Kidney epithelial cell (primary cell): ENCODE data around the gene PRIM2. TPM values are rescaled to one million over a fixed set of nuclear protein-coding genes. Genes with fewer than 3 reads are reported as not detected.

Experiments used
- DNase-seq: peaks from one replicate; pipeline ENCODE4 v3.0.0-alpha.2; 2010; ENCODE audit warnings: low read depth
- H3K27me3 ChIP-seq: 2 replicates; pipeline ENCODE4 v1.6.0; 2011; ENCODE audit warnings: low read length; ENCODE audit not compliant: control insufficient read depth, insufficient read depth
- H3K36me3 ChIP-seq: 2 replicates; pipeline ENCODE4 v1.5.1; 2011; ENCODE audit warnings: low read length; ENCODE audit not compliant: control insufficient read depth, insufficient read depth
- H3K4me3 ChIP-seq: 2 replicates; pipeline ENCODE4 v1.5.1; 2011; ENCODE audit warnings: low read depth, mild to moderate bottlenecking, control low read depth, low read length
- CTCF ChIP-seq: IDR thresholded peaks from 2 replicates; pipeline ENCODE4 v1.5.1; 2011; ENCODE audit warnings: mild to moderate bottlenecking, moderate library complexity, low read length, control low read depth, inconsistent platforms; ENCODE audit not compliant: insufficient read depth, poor library complexity, severe bottlenecking
- total RNA-seq: library from RNA; depleted of rRNA; stranded (reverse); fragments of >200 nt; gene quantifications from 2 replicates; pipeline ENCODE4 v1.2.3, GENCODE V29; 2015

Gene PRIM2
- total RNA-seq, 1 donor from 2014 or later, result 17.9 TPM

GRCh38 chr6:57313009-57313408 lies 4.4 kb upstream of the PRIM2 start:
- H3K27me3 ChIP-seq, result no peaks in the 10 kb centered on the region
- TF ChIP-seq CTCF, result no peak
- H3K4me3 ChIP-seq, result no peak overlapping the region
- H3K36me3 ChIP-seq, result no peaks in the 10 kb centered on the region
- no peak for DNase-seq

- DNase-seq, result peak; percentile 95
- no peak overlapping the region for H3K4me3 ChIP-seq
- no peaks in the 10 kb centered on the region for H3K36me3 ChIP-seq
- H3K27me3 ChIP-seq, result no peaks in the 10 kb centered on the region
- no peak for TF ChIP-seq CTCF
Measured at GRCh38 chr6:57313711-57314471, 3.5 kb upstream of the PRIM2 start.

- no peaks in the 10 kb centered on the region for H3K36me3 ChIP-seq
- DNase-seq, result no peak
- no peaks in the 10 kb centered on the region for H3K27me3 ChIP-seq
Measured at GRCh38 chr6:57315111-57315510, 2.3 kb upstream of the PRIM2 start.

GRCh38 chr6:57315851-57316250 lies 1.6 kb upstream of the PRIM2 start:
- DNase-seq, result no peak
- H3K36me3 ChIP-seq, result peaks cover 1% of the 10 kb centered on the region
- no peaks in the 10 kb centered on the region for H3K27me3 ChIP-seq
- no peak overlapping the region for H3K4me3 ChIP-seq
- TF ChIP-seq CTCF, result no peak

More at GRCh38 chr6:57315111-57315510, 2.3 kb upstream of the PRIM2 start:
- no peak for TF ChIP-seq CTCF
- no peak overlapping the region for H3K4me3 ChIP-seq

- DNase-seq, result peak; percentile 59
- peak; percentile 72 for TF ChIP-seq CTCF
- Histone ChIP-seq H3K4me3 (peak overlapping the region; percentile 81), H3K36me3 (peaks cover 1% of the 10 kb centered on the region), H3K27me3 (no peaks in the 10 kb centered on the region)
Measured at GRCh38 chr6:57316581-57317059, 810 bp upstream of the PRIM2 start.

GRCh38 chr6:57324538-57324937 lies 7.1 kb downstream of the PRIM2 start:
- H3K4me3 ChIP-seq, result no peak overlapping the region
- DNase-seq, result no peak
- peak; percentile 16 for TF ChIP-seq CTCF
- no peaks in the 10 kb centered on the region for H3K27me3 ChIP-seq
- H3K36me3 ChIP-seq, result peaks cover 3% of the 10 kb centered on the region
